Measurements from ENCODE around the gene NT5DC2. TPM values are rescaled to one million over a fixed set of nuclear protein-coding genes. Genes with fewer than 3 reads are reported as not detected.

Gene NT5DC2
- total and polyA plus RNA-seq, 10 of the 15 experiments (the other 5 are each of a cell fraction or from before 2014, with no cell fraction given): 21.6 to 135 (median 66.8) TPM

DNA sequence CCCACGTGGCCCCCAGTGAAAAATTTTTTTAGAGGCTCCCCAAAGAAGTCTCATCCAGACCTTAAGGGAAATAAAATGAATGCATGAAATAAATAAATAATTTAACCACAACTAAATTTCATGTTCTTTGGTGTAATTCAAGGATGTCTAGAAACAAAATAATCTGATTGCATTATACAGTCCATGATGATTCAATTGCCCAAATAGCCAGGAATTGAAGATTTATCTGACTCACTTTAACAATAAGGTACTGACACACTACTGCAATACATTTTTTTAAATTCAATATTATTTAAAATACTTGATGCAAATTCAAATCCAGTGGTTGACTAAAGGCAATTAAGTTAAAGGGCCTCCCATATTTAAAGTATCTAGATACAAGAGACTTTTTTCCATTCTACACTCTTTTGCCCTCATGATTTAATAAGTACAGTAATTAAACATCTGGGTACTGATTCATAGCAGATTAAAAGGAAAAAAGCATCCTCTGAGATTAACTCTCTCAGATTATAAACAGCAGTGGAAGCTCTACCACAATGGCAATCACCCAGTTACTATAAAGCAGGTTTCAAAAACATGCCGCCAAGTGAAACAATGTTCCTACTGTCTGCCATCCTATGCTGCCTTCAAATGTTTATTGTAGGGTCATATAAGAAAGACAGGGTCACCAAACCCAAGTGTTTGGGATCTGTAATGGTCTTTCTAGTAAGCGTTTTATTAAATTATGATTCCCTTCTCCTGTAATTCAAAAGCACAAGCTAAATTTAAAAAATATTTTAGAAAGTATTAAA is 12.6 kb upstream of the NT5DC2 start:
- no peaks in the 10 kb centered on the region for H3K4me1 ChIP-seq (ENCODE audit: control insufficient read depth, insufficient read depth, low read length)
- in situ Hi-C loops (cut with MboI): no loop called here
- ChIA-PET POLR2A (interaction anchor here (0.6 kb wide), 1 partner anchor 23 kb away, joined by 4 read pairs; no protein-coding TSS in a partner anchor), RAD21 (ENCODE audit: unreplicated experiment) (interaction anchor here (0.7 kb wide), 1 partner anchor 11 kb away, joined by 3 read pairs; no protein-coding TSS in a partner anchor), CTCF (no interaction called here), SMC1A (ENCODE audit: uncharacterized antibody, unreplicated experiment) (interaction anchor here (0.6 to 2.3 kb wide), 3 partner anchors 15 to 1010 kb away, joined by 3 to 6 read pairs (median 3); no protein-coding TSS in a partner anchor)
- no peaks in the 10 kb centered on the region; the same call in 1 of the 2 replicates for H3K79me2 ChIP-seq (ENCODE audit: control insufficient read depth, insufficient read depth, low read length)
- H3K9ac ChIP-seq (ENCODE audit: control insufficient read depth, insufficient read depth, low read length): no peak overlapping the region
- H3K27ac ChIP-seq (ENCODE audit: control insufficient read depth, insufficient read depth): no peak overlapping the region
- DNase-seq (ENCODE audit: low read depth, low spot score) (no peak), ATAC-seq (no peak), FAIRE-seq (no peak)
- H3K27me3 ChIP-seq (replicated peaks in 1 of 2; ENCODE audit: control insufficient read depth in 2 of 2, insufficient read depth in 2 of 2, low read length in 1 of 2): no peaks in the 10 kb centered on the region
- H3K4me2 ChIP-seq (ENCODE audit: control insufficient read depth, insufficient read depth): no peak overlapping the region
- no peak overlapping the region for H3K4me3 ChIP-seq
- BruUV-seq (replicated peaks): TSS peak; percentile 54
- H3K9me3 ChIP-seq (replicated peaks; ENCODE audit: control insufficient read depth, insufficient read depth, low read length): no peaks in the 10 kb centered on the region
- H2AFZ ChIP-seq (ENCODE audit: control insufficient read depth, low read depth, low read length): no peak overlapping the region
- intact Hi-C loops (cut with micrococcal nuclease; ENCODE audit: unreplicated experiment): no loop called here
- H4K20me1 ChIP-seq (ENCODE audit: control insufficient read depth, insufficient read depth): no peaks in the 10 kb centered on the region
- WGBS (ENCODE audit: insufficient coverage, insufficient replicate concordance, low lambda C conversion rate, missing lambda C conversion rate): 64% methylated on average over 3 of the region's 3 CpGs
- peaks cover 1 to 21% of the 10 kb centered on the region in 2 experiments; a peak in 3 of 4 replicates for H3K36me3 ChIP-seq (ENCODE audit: control insufficient read depth in 2 of 2, insufficient read depth in 2 of 2, low read length in 1 of 2)
- TF ChIP-seq E4F1 (IDR thresholded peaks at IDR 0.05; ENCODE audit: borderline replicate concordance, partially characterized antibody) (no peak), IKZF2 (IDR thresholded peaks at IDR 0.05) (no peak), DPF2 (IDR thresholded peaks at IDR 0.05) (no peak), TCF3 (IDR thresholded peaks at IDR 0.05; ENCODE audit: borderline replicate concordance, insufficient read depth, low read depth, low read length) (no peak), ZNF217 (IDR thresholded peaks at IDR 0.05) (no peak), SMARCA5 (IDR thresholded peaks at IDR 0.05) (no peak), IRF5 (IDR thresholded peaks at IDR 0.05; ENCODE audit: borderline replicate concordance) (no peak), GABPA (IDR thresholded peaks at IDR 0.05; ENCODE audit: low read depth) (no peak), YBX1 (IDR thresholded peaks at IDR 0.05) (no peak), E2F8 (IDR thresholded peaks at IDR 0.05; ENCODE audit: low read depth, partially characterized antibody) (no peak), ZBTB4 (CRISPR knock-in tag; IDR thresholded peaks at IDR 0.05) (no peak), TARDBP (IDR thresholded peaks at IDR 0.05; ENCODE audit: borderline replicate concordance) (no peak), POLR2AphosphoS2 (IDR thresholded peaks at IDR 0.05; ENCODE audit: low read depth, low read length) (no peak)
